HG02973 (cell line): ENCODE data around the gene SEMA5B.

Experiments used
- ATAC-seq: cut with Tn5 transposase; IDR thresholded peaks from one replicate; pipeline ENCODE4 v1.9.1; 2021; ENCODE audit warnings: moderate library complexity; ENCODE audit not compliant: unreplicated experiment

Gene SEMA5B

DNA sequence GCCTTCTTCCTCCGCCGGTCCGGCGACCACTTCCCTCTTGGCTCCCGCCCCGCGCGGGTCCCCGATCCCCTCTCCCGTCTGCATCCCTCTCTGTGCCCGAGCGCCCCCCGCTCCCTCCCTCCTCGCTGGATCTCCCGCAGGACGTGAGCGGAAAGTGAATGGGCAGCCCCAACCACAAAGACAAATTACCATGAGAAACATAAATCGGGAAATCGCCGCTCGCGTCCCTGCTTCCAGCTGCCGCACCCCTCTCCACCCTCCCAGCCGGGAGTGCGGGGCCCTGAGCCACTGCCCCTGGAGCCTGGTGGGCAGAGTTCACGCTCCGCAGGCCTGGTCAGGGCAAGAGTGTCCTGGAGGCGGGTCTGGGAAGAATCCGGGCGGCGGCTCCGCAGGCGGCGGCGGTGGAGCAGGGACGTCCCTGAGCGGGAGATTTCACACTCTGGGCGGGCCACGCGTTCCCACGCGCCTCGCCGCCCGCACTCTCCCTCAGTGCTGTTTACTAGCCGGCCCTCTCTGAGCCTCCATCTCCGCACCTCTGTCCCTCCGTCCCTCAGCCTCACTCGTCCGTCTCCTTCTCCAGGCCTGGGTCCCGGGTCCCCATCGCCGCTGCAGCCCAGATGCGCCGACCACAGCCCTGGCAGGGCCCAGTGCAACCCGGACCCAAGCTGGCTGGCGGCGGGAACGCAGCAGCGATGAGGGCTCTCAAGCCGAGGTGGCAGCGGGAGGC, 835 bp downstream of the SEMA5B start:
- no peak for ATAC-seq

DNA sequence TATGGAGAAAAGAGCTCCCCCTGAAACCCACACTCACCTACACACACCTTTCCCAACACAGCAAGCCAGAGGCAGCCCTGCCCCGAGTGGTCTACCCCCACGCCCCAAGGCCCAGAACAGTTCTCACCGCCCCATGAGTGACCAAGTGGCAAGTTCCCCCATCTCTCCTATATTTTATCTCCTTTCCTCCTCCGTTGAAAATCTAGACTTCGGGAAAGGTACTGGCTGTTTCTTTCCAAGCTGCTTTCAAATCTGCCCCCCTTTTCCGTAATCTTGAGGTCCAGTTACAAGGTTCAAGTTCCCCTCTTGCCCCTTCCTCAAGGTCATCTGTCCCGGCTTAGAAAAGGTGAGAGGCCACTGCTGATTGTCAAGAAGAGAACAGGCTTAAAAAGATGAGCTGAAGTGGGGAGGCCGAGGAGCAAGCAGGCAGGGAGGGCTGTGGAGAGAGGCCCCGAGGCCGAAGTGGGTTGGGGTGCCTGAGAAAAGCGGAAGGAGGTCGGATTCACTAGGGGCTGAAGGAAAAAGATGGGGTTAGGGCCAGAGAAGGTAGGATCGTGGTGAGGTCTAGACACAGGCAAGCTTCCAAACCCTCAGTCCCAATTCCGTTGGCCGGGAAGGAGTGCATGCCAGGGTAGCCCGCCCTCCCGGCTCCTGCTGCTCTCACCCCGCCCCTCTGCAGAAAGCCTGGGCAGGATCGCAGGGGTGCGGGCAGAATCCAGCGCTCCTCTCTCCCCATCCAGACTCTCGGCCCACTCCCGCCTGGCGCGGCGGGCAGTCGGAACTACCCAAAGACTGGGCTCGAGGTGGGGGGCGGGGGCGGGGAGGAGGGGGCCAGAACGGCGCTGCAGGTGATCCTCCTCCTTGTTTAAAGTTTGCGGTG, 1.7 kb downstream of the SEMA5B start:
- no peak for ATAC-seq

DNA sequence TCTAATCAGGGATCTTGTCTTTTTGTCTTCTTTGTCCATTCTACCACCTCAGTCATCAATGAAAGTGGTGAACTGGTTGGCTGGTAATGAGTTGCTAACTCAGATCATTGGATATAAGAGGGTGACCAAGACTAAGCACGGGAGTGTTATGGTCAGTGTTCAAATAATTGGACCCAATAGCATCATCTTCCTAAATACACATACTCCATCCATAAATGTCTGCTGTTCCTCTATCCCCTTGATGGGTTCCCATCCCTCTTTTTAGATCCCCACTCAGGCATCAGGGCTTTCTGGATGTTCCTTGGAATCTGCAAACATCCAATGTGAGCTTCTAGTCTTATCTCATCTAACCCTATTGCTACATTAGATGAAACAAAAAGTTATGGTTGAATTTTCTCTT, 3.5 kb downstream of the SEMA5B start:
- ATAC-seq = no peak

DNA sequence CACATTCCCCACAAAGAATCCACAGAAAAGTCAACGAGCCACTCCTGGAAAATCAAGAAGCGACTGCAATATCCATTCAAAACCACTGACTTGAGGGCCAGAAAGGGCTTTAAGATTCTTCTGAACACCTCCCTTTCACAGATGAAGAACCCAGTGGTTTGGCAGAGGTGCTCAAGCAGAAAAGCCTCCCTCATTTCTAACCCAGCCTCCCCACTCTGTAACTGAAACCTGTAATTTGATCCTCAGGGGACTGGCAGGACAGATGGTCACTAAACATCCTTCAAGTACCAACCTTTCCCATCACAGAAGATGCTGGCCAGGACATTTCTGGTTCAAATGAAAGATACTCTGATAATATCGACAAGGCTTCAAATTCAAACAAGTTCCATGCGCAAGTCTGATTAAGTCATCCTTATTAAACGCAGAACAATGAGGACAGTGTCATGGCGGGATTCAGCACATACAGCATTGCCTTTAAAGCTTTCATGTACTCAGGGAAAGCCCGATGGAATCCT, 5.5 kb downstream of the SEMA5B start:
- no peak for ATAC-seq

- no peak for ATAC-seq
Observed at GRCh38 chr3:123021388-123021787, 6.2 kb downstream of the SEMA5B start.

DNA sequence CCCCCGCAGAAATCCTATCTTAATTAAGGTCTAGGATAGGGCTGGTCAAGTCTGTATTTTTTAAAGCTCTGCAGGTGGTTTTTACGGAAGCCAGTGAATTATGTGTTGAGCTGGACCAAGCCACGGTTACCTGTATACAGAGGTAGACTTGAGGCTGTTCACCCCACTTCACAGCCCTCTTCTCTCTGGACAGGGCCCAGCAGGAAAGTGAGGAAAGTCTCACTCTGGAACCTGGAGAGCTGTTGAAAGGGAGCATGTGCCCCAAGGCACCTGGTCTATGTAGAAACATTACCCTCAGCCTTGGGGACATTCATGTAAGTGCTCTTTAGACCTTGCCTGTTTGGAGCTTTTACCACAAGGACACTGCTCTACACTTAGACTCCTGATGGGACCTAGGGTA, 6.9 kb downstream of the SEMA5B start:
- no peak for ATAC-seq

DNA sequence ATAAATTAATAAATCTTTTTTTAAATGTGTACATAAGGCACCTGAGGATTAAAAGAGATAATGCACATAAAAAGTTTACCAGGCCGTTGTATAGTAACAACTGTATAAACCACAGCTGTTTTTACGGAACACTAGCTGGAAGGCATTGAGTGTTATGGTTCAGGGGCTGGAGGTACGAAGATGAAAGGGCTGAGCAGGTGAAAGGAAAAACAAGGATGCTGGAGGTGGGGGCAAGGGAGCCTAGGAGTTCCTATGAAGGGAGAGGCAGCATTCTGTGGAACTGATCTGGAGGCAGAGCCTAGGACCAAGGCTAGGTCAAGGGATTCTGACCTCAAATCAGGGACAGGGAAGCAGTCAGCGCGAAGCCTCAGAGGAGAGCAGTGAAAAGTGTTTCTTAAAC, 8.0 kb downstream of the SEMA5B start:
- ATAC-seq = no peak

GRCh38 chr3:123019161-123019560, 8.4 kb downstream of the SEMA5B start:
- no peak for ATAC-seq

- ATAC-seq = no peak
Observed at GRCh38 chr3:123018683-123019082, 8.9 kb downstream of the SEMA5B start.

- ATAC-seq = no peak
Observed at GRCh38 chr3:123015596-123015995, 12.0 kb downstream of the SEMA5B start.

GRCh38 chr3:123013876-123014275, 13.7 kb downstream of the SEMA5B start:
- ATAC-seq = no peak

DNA sequence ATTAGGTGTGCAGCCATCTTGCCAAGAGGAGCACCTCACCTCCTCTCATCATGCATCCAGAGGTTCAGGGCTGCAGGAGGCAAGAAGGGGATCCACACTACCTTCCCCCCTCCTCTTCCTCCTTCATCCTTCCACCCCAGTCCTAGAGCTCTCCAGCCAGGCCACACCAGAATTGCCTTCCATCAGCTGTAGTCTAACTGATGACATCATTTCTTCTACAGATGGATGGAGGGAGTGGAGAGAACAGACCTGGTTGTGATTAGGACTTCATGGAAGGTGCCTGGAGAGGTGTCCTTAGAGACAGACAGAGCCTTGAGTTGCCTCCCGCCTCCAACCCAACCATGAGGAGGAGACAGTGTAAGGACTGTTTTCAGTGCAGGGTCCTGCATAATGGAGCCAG, 14.9 kb downstream of the SEMA5B start:
- no peak for ATAC-seq

GRCh38 chr3:123011447-123011846, 16.1 kb downstream of the SEMA5B start:
- no peak for ATAC-seq

DNA sequence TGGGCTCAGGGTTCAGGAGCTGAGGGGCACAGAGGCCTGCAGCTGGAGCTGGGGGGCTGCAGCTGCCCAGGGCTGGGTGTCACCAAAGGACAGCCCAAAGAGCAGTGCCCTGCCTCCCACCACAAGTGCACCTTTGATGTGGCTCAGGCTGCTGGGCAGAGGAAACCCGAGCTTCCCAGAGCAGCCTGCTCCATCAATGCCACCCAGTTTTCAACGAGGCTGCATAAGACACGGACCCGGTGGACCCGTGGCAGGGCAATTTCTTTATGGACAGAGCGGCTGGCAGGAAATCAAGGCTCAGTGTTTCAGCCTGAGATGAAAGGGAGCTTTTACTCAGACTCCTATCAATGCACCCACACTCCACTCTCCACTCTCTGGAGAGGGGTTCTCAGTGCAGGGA, 18.7 kb downstream of the SEMA5B start:
- no peak for ATAC-seq

GRCh38 chr3:123006609-123007008, 21.0 kb downstream of the SEMA5B start:
- ATAC-seq = no peak

GRCh38 chr3:123005291-123005690, 22.3 kb downstream of the SEMA5B start:
- no peak for ATAC-seq

GRCh38 chr3:123004201-123004918, 23.2 kb downstream of the SEMA5B start:
- ATAC-seq = no peak

DNA sequence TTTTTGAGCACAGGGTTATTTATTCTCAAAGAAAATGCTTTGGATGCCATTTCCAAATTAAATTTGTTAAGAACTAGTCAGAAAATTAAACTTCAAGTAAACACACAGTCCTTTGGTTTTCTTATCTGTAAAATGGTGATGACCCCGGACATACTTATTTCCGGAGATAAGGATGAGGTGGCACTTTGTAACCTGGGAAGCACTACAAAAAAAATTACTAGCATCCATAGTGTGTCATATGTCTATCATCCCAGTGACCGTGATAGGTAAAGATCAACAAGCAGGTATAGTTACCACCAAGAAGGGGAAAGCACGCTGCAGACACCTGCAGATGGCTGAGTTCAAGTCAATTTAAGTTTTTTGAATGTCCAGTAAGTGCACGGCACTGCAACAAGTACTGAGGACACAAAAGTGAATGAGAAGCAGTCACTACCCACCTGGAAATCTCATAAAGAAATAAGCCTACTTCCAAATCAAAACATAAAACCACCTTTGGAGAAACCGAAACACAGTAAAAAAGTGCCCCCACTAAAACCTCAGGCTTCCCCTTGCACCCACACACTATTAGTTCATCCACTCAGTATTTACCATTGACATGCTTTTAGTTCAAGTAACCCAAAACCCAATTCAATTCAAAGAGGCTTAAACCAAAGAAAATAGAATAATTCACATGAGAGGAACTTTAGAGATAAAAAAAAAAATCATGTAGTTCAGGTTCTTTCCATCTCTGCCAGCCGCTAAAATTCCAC, 24.6 kb downstream of the SEMA5B start:
- no peak for ATAC-seq

- ATAC-seq = no peak
Observed at GRCh38 chr3:123002100-123002748, 25.3 kb downstream of the SEMA5B start.

- no peak for ATAC-seq
Observed at GRCh38 chr3:122998856-122999255, 28.7 kb downstream of the SEMA5B start.
